ENCODE measurements around the gene PIK3R4. TPM values are rescaled to one million over a fixed set of nuclear protein-coding genes. Genes with fewer than 3 reads are reported as not detected.

Gene PIK3R4
- polyA plus RNA-seq, 1 of the 3 experiments (the other 2 are of a cell fraction) = 27.2 TPM

DNA sequence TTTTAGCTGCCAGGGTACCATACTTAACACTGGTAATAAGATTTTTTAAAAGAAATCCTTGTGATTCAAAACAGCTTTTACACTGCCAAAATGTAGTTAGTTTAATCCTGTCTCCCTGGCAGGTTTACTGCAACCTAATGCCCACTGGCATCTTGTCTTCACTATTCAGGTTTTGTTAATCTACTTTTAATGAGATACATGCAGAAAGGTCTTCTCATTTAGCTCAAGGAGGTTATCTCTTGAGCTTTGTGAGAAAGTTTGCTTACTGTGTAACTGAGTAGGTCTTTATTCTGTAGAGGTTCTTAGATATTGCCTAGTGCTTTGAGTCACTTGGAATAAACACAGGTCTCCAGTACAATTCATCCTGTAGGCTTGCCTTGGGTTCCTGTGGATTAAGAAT, 110.7 kb downstream of the PIK3R4 start (continued):
- TF ChIP-seq, protein P1, sequence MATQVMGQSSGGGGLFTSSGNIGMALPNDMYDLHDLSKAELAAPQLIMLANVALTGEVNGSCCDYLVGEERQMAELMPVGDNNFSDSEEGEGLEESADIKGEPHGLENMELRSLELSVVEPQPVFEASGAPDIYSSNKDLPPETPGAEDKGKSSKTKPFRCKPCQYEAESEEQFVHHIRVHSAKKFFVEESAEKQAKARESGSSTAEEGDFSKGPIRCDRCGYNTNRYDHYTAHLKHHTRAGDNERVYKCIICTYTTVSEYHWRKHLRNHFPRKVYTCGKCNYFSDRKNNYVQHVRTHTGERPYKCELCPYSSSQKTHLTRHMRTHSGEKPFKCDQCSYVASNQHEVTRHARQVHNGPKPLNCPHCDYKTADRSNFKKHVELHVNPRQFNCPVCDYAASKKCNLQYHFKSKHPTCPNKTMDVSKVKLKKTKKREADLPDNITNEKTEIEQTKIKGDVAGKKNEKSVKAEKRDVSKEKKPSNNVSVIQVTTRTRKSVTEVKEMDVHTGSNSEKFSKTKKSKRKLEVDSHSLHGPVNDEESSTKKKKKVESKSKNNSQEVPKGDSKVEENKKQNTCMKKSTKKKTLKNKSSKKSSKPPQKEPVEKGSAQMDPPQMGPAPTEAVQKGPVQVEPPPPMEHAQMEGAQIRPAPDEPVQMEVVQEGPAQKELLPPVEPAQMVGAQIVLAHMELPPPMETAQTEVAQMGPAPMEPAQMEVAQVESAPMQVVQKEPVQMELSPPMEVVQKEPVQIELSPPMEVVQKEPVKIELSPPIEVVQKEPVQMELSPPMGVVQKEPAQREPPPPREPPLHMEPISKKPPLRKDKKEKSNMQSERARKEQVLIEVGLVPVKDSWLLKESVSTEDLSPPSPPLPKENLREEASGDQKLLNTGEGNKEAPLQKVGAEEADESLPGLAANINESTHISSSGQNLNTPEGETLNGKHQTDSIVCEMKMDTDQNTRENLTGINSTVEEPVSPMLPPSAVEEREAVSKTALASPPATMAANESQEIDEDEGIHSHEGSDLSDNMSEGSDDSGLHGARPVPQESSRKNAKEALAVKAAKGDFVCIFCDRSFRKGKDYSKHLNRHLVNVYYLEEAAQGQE (IDR thresholded peaks at IDR 0.05; ENCODE audit: low read depth, low read length) = no peak

DNA sequence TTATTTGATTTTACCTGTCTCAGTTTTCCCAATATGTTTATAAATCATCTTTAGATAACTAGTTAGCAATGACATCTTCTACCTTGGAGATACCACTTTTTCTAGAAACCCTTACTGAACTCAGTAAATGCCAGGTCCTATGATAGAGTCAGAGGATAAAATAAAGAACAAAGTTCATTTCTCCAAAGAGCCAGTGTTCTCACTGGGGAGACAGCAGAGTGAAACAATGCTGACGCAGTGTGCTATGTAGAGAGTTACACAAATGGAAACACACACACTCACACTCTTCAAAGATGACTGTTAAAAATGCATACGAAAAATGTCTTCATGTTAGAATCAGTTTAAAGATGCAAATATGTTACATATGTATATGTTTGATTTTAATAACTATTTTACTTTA, 111.3 kb downstream of the PIK3R4 start:
- ChIA-PET POLR2A (no interaction called here), CTCF (no interaction called here)
- Histone ChIP-seq H3K9me2 (no peaks in the 10 kb centered on the region), H3K4me2 (no peak overlapping the region), H3K9me3 (no peaks in the 10 kb centered on the region), H4K20me1 (ENCODE audit: insufficient read depth) (no peaks in the 10 kb centered on the region), H3K27ac (ENCODE audit: low read depth in 2 of 2, low read length in 1 of 2) (no peak overlapping the region), H2AFZ (ENCODE audit: low read depth) (no peak overlapping the region), H3K4me3 (ENCODE audit: low read depth in 2 of 2, low read length in 1 of 2) (no peak overlapping the region), H3K4me1 (ENCODE audit: control insufficient read depth in 1 of 2, insufficient read depth in 2 of 2, low read depth in 1 of 2, low read length in 1 of 2) (no peaks in the 10 kb centered on the region; a peak in 1 of 4 replicates), H3K79me2 (ENCODE audit: insufficient read depth) (no peaks in the 10 kb centered on the region), H3K9ac (no peak overlapping the region), H3K36me3 (replicated peaks in 1 of 2; ENCODE audit: control insufficient read depth in 1 of 2, insufficient read depth in 2 of 2, low read length in 1 of 2) (no peaks in the 10 kb centered on the region), H3F3A (replicated peaks; ENCODE audit: insufficient read depth) (no peaks in the 10 kb centered on the region), H3K27me3 (ENCODE audit: insufficient read depth) (no peaks in the 10 kb centered on the region)
- WGBS (ENCODE audit: low lambda C conversion rate) = 37% methylated on average over 2 of the region's 2 CpGs
- DNase-seq = no peak
- TF ChIP-seq TAF1 (IDR thresholded peaks at IDR 0.05; ENCODE audit: borderline replicate concordance, low read depth, low read length) (no peak), GABPA (IDR thresholded peaks at IDR 0.05; ENCODE audit: low read depth) (no peak), TCF12 (IDR thresholded peaks at IDR 0.05) (no peak), CHD2 (IDR thresholded peaks at IDR 0.05; ENCODE audit: low read length, partially characterized antibody) (no peak), POLR2AphosphoS5 (IDR thresholded peaks at IDR 0.05; ENCODE audit: low read depth, low read length) (no peak), YY1 (IDR thresholded peaks at IDR 0.05; ENCODE audit: low read depth) (no peak), GATA2 (CRISPR knock-in tag; IDR thresholded peaks at IDR 0.05) (no peak), FOXJ3 (CRISPR knock-in tag; IDR thresholded peaks at IDR 0.05) (no peak), EZH2phosphoT487 (IDR thresholded peaks at IDR 0.05; ENCODE audit: borderline replicate concordance, low read depth) (no peak), RXRA (IDR thresholded peaks at IDR 0.05; ENCODE audit: borderline replicate concordance, low read depth) (no peak), EP300 (IDR thresholded peaks at IDR 0.05; ENCODE audit: borderline replicate concordance in 1 of 2, low read depth in 1 of 2, low read length in 1 of 2) (no peak), ELF1 (IDR thresholded peaks at IDR 0.05) (no peak)
- TF ChIP-seq, protein P2, sequence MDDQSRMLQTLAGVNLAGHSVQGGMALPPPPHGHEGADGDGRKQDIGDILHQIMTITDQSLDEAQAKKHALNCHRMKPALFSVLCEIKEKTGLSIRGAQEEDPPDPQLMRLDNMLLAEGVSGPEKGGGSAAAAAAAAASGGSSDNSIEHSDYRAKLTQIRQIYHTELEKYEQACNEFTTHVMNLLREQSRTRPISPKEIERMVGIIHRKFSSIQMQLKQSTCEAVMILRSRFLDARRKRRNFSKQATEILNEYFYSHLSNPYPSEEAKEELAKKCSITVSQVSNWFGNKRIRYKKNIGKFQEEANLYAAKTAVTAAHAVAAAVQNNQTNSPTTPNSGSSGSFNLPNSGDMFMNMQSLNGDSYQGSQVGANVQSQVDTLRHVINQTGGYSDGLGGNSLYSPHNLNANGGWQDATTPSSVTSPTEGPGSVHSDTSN (IDR thresholded peaks at IDR 0.05) = no peak
- TF ChIP-seq, protein P3, sequence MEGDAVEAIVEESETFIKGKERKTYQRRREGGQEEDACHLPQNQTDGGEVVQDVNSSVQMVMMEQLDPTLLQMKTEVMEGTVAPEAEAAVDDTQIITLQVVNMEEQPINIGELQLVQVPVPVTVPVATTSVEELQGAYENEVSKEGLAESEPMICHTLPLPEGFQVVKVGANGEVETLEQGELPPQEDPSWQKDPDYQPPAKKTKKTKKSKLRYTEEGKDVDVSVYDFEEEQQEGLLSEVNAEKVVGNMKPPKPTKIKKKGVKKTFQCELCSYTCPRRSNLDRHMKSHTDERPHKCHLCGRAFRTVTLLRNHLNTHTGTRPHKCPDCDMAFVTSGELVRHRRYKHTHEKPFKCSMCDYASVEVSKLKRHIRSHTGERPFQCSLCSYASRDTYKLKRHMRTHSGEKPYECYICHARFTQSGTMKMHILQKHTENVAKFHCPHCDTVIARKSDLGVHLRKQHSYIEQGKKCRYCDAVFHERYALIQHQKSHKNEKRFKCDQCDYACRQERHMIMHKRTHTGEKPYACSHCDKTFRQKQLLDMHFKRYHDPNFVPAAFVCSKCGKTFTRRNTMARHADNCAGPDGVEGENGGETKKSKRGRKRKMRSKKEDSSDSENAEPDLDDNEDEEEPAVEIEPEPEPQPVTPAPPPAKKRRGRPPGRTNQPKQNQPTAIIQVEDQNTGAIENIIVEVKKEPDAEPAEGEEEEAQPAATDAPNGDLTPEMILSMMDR (IDR thresholded peaks at IDR 0.05) = no peak
- TF ChIP-seq, protein P4, sequence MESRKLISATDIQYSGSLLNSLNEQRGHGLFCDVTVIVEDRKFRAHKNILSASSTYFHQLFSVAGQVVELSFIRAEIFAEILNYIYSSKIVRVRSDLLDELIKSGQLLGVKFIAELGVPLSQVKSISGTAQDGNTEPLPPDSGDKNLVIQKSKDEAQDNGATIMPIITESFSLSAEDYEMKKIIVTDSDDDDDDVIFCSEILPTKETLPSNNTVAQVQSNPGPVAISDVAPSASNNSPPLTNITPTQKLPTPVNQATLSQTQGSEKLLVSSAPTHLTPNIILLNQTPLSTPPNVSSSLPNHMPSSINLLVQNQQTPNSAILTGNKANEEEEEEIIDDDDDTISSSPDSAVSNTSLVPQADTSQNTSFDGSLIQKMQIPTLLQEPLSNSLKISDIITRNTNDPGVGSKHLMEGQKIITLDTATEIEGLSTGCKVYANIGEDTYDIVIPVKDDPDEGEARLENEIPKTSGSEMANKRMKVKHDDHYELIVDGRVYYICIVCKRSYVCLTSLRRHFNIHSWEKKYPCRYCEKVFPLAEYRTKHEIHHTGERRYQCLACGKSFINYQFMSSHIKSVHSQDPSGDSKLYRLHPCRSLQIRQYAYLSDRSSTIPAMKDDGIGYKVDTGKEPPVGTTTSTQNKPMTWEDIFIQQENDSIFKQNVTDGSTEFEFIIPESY (IDR thresholded peaks at IDR 0.05; ENCODE audit: borderline replicate concordance, low read depth) = no peak
- TF ChIP-seq, protein P5, sequence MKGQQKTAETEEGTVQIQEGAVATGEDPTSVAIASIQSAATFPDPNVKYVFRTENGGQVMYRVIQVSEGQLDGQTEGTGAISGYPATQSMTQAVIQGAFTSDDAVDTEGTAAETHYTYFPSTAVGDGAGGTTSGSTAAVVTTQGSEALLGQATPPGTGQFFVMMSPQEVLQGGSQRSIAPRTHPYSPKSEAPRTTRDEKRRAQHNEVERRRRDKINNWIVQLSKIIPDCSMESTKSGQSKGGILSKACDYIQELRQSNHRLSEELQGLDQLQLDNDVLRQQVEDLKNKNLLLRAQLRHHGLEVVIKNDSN (IDR thresholded peaks at IDR 0.05; ENCODE audit: borderline replicate concordance, low read depth) = no peak
- TF ChIP-seq, protein P1 (IDR thresholded peaks at IDR 0.05; ENCODE audit: low read depth, low read length) = no peak
